GM03348 (cell line): Measurements from ENCODE around the gene C19orf12.

Experiments used
- DNase-seq: peaks from one replicate; pipeline ENCODE4 v3.0.0; 2012; ENCODE audit warnings: low spot score

C19orf12 gene

DNA sequence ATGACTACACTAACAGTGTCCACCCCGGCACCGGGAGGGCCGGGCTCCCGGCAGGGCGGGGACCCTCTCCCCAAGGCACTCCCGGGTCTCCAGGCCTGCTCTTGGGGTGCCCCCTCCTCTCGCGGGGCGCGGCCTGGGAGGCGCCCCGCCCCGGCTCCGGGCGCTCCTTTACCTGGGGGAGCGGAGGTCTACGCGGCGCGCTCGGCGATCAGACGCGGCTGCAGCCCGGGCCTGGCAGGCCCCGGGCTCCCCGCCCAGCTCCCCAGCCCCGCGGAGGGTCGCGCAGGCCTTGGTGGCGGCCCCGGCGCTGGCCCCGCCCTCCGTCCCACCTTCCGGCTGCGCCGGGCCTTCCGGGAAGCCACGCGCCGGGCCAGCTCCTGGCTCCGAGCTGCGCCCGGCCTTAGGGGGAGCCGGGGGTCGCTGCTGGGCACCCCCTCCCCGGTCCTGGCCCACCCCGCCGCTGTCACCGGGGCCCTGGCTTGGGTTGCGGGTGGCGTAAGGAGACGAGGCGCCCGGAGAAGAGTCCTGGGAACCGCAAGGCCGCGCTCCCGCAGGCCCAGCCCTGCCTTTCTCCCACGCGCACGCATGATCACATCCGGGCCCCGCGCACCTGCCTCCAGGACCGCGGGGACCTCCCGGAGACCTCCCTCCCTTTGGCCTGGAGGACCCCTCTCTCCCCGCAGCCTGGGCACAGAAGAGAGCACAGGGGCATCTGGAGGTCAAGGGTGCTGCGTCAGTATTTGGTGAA, at the start of gene C19orf12:
Gene C19orf12 (minus strand): TSS at position 309 of the 748 bp plus-strand sequence. CDS start 6,848 bp downstream, outside the sequence.
- peak; percentile 82 for DNase-seq

- DNase-seq, result no peak
These were observed 49.3 kb upstream of the C19orf12 start for GRCh38 chr19:29764361-29764760.

- DNase-seq, result no peak
These were observed 48.1 kb upstream of the C19orf12 start for GRCh38 chr19:29763196-29763595.

DNA sequence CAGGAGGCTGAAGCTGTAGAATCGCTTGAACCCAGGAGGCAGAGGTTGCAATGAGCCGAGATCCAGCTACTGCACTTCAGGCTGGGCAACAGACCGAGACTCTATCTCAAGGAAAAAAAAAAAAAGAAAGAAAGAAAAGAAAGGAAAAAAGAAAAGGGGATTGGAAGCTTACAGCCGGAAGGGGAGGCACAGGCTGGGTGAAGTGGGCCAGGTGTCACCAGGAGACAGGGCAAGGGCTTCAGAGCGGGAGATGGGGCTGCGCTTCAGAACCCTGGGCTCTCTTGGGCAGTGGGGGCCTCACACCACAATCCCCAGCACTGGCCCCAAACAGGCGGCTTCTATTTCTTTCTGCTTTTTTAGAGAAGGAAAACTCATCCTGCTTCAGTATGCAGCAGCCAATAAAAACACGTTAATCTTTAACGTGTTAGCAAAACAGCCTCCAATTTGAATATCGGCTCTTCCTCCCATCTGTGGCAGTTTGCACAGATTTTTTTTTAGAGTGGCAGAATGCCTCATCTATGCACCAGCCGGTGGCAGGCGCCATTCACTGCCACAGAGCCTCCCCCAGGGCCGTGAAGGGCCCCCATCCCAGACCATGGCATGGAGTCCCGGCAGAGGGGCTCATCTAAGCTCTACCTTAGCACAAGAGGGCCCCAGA, 46.6 kb upstream of the C19orf12 start:
- DNase-seq, result no peak

DNA sequence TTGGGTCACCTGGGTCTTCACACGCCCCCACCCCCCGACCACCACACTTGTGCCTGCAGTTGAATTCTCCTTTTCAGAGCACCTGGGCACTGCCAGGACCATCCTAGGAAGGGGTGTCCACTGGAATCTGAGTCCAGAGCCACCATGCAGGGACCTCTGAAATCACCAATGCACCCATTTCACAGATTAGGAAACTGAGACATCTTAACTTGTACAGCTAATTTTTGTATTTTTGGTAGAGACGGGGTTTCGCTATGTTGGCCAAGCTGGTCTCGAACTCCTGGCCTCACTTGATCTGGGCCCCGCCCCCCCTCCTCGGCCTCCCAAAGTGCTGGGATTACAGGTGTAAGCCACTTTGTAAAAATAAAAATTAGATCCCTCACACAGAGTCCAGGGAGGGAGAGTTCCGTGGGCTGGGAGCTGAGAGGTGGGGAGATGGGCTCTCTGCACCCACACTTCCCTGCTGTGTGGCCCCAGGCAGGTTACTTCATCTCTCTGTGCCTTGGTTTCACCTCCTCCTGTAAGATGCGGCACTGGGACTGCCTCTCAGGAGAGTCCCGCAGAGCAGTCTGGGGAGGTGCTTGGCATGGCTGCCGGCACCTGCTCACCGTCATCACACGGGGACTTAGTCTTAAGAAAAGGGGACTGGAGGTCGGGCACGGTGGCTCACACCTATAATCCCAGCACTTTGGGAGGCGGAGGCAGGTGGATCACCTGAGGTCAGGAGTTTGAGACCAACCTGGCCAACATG, 45.9 kb upstream of the C19orf12 start:
- no peak for DNase-seq

GRCh38 chr19:29759359-29759758, 44.3 kb upstream of the C19orf12 start:
- DNase-seq, result no peak

- no peak for DNase-seq
These were observed 43.8 kb upstream of the C19orf12 start for GRCh38 chr19:29758863-29759262.

DNA sequence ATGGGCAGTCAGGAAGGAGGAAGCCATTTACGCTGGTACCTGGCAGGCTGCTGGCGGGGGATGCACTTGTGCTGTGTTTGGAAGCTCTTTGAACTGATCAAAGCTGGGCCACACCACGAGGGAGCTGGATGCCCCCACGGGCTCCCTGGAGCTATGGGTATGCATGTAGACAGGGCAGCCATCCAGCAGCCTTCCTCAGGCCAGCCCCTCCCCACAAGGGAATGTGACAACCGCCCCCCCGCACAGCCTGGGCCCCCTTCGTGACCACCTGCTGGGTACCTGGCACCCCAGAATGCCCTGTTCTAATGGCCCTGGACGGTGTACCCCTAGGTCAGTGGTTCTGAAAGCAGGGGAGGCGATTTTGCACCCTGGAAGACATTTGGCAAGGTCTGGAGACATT, 42.5 kb upstream of the C19orf12 start:
- DNase-seq, result no peak

DNA sequence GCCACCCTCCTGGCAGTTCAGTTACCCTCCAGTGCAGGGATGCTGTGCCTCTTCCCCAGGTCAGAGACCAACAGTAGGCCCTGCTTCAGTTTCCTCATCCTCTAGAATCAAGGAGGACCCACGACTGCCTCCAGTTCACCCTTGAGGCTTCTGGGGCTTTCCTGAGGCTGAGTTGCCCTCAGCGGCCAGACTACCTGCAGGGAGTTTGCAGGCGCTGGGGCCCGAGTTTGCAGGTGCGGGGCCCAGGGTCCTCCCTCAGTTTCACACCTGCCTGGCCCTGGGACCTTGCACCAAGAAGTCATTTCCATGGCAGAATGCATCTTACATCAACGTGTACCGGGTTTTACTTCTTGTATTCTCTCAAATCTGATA, 38.9 kb upstream of the C19orf12 start:
- DNase-seq, result no peak

DNA sequence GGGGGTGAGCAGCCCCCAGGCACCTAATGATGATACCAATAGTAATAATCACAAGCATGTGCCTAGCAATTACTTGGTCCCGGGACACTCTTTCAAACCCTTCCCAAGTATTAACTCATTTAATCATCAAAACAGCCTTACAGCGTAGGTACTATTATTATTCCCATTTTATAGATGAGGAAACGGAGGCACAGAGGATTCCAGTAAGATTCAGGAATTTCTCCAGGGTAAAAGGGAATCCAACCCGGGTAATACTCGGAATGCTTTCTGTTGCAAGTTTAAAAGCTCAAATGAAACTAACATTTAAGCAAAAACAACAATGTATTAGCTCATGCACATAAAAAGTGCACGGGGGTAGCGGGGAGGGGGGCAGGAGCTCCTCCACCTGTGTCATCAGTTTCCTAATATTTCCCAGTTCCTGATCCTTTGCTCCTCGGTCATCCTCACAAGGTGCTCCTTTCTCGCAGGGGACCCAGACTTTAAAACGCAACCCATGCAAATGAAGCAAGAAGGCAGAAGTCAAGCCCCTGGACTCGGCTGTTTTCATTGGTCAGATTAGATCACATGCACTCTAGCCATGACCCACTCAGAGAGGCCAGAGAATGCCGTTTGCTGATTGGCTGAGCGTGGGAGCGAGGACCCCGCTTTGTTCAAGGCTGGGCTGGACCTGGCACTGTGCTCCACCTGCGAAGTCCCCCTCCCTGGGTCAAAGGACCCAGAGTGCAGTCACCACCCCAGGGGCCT, 38.3 kb upstream of the C19orf12 start:
- DNase-seq, result no peak

GRCh38 chr19:29752450-29753025, 37.5 kb upstream of the C19orf12 start:
- no peak for DNase-seq

DNA sequence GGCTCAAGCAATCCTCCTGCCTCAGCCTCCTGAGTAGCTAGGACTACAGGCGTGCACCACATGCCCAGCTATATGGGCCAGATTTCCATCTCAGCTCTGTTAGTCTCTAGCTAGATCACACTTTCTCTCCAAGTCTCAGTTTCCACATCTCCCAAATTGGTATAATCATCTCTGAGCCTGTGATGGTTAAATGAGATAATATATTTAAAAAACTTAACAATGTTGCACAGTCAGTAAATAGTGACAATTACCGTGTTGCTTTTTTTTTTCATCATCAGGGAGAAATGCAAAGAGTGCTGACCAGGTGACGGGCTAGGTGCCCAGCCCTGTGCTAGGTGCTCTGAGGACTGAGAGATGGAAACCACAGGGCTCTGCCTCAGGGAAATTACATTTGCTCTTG, 36.9 kb upstream of the C19orf12 start:
- DNase-seq, result no peak

DNA sequence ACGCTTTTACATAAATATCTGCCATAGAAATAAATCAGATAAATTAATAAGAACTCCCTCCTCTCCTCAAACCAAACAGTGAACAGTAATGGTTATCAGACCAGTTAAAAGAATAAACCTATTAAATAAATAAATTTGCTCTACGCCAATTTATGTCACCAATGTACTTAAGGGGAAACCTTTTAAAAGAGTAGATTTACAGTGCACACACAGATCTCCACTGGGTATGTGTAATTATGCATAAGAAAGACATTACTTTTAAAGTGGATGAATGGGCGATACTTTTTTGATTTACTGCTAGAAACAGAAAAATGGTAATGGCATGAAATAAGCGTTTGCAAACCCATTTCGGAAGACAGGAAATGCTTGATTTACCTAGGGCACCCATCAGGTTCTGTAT, 34.9 kb upstream of the C19orf12 start:
- DNase-seq, result no peak

DNA sequence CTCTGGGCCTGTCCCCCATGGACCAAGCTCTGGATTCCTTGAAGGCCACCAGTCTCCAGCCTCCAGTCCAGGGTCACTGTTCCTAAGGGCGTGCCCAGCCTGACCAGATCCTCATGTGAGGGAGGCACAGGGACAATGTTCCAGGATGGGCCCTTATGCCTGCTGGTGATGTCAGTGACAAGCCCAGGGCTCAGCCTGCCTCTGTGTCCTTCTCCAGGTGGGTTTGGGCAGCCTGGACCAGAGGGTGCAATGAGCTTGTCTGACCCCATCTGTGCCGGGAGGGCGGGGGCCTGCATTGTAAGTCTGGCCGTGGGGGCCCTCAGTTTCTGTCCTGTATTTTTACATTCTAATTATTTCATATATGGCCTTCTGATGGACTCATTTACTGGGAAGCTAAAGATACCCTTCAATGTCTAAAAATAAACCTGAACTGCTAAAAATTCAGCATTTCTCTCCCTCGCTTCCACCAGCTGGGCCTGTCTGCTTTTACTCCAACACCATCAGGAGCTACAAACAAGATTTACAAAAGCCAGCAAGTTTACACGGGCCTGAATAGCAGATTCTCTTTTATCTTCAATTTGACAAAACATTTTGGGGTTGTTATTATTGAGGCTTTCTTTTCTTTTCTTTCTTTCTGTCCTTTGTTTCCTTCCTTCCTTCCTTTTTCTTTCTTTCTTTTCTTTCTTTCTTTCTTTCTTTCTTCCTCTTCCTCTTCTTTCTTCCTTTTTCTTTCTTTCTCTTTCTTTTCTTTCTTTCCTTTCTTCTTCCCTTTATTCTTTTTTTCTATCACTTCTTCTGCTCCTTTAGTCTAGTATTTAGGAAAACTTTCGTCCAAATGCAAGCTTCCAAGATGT, 34.2 kb upstream of the C19orf12 start:
- no peak for DNase-seq

DNA sequence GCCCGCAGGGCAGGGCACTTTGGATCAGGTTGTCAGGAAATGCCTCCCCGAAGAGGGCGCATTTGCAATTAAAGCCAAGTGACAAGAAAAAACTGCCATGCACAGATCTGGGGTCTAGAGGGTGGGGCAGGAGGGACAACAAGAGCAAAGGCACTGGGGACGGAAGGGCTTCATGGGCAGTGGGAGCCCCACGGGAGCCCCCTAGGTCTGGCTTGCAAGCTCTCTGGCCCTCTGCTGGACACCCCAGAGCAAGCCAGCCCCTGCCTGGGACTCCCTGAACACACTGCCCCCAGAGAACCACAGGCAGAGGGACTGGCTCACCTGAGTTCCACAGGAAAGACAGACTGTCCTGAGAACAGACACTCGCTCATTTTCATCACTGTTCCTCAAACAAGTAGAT, 30.2 kb upstream of the C19orf12 start:
- no peak for DNase-seq

- no peak for DNase-seq
These were observed 28.6 kb upstream of the C19orf12 start for GRCh38 chr19:29743681-29744080.

GRCh38 chr19:29741776-29742175, 26.7 kb upstream of the C19orf12 start:
- DNase-seq, result no peak

- DNase-seq, result no peak
These were observed 26.2 kb upstream of the C19orf12 start for GRCh38 chr19:29741226-29741625.

DNA sequence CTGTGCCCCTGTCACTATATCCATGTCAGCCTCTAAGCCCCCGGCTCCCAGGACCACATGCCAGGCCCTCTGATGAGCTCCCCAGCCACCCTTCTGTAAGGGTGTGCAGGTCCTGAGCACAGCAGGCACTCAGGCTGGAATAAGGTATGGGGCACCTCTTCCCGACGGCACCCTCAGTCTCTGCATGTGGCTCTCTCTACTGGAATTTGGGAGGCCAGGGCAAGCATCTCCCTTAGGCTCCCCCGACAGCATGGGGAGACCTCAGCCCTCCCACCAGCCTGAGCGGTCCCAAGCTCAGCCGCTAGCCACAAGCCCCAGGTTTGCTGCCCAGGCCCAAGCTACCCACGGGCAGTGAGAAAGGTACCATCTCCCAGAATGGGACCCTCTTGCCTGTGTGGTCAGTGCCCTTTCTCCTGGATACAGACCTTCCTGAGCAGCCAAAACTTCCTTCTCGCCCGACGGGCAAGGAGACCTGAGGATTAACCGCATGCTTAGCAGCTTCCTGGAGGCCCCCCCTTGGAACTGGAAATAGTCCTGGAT, 22.5 kb upstream of the C19orf12 start:
- no peak for DNase-seq

DNA sequence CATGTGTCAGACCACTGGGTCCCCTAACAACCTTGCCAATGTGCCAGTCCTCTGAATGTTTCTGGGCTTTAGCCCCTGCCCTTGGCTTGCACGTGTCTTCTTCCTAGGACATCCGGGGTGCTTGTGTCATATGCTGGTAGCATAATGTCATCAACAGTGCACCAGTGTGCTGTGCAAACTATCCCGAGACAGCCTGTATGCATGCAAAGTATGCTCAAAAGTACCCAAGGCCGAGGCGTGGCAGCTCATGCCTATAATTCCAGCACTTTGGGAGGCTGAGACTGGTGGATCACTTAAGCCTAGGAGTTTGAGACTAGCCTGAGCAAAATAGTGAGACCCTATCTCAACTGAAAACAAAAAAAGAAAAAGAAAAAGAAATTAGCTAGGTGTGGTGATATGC, 20.8 kb upstream of the C19orf12 start:
- DNase-seq, result no peak

- DNase-seq, result no peak
These were observed 16.3 kb upstream of the C19orf12 start for GRCh38 chr19:29731331-29731850.
